ENCODE data around the gene CSTA. TPM values are rescaled to one million over a fixed set of nuclear protein-coding genes. Genes with fewer than 3 reads are reported as not detected.

The CSTA gene
- polyA plus RNA-seq, 1 donor from 2014 or later: not detected

GRCh38 chr3:122358703-122359032 lies 33.6 kb downstream of the CSTA start:
- Histone ChIP-seq H4K20me1 (ENCODE audit: insufficient read depth) (no peaks in the 10 kb centered on the region), H3K4me2 (ENCODE audit: low read length) (no peak overlapping the region), H3K9me2 (ENCODE audit: insufficient read depth, low read length) (no peaks in the 10 kb centered on the region), H3K4me3 (ENCODE audit: low read length) (no peak overlapping the region), H2AFZ (ENCODE audit: low read depth, low read length) (no peak overlapping the region), H3K79me2 (replicated peaks; ENCODE audit: insufficient read depth, low read length) (no peaks in the 10 kb centered on the region), H3K9me3 (ENCODE audit: low read length) (no peaks in the 10 kb centered on the region), H3K27me3 (ENCODE audit: insufficient read depth, low read depth, low read length) (no peaks in the 10 kb centered on the region), H3K9ac (ENCODE audit: low read length) (no peak overlapping the region), H3F3A (ENCODE audit: insufficient read depth, low read length, poor library complexity, severe bottlenecking) (no peaks in the 10 kb centered on the region), H3K36me3 (ENCODE audit: insufficient read depth, low read length) (no peaks in the 10 kb centered on the region), H3K27ac (ENCODE audit: low read length) (no peak overlapping the region)
- TF ChIP-seq POLR2AphosphoS5 (IDR thresholded peaks at IDR 0.05) (no peak), RAD21 (conservative IDR thresholded peaks at IDR 0.05) (no peak), EP300 (conservative IDR thresholded peaks at IDR 0.05; ENCODE audit: poor library complexity, severe bottlenecking) (no peak), TAF1 (IDR thresholded peaks at IDR 0.05; ENCODE audit: low read depth) (no peak), EZH2 (IDR thresholded peaks at IDR 0.05; ENCODE audit: borderline replicate concordance, insufficient read depth, low read length, poor library complexity, severe bottlenecking) (no peak), CTCF (IDR thresholded peaks at IDR 0.05; ENCODE audit: poor library complexity, severe bottlenecking) (no peak), SMC3 (conservative IDR thresholded peaks at IDR 0.05; ENCODE audit: poor library complexity) (no peak), MXI1 (conservative IDR thresholded peaks at IDR 0.05; ENCODE audit: poor library complexity, severe bottlenecking) (no peak)
- TF ChIP-seq, protein P1, sequence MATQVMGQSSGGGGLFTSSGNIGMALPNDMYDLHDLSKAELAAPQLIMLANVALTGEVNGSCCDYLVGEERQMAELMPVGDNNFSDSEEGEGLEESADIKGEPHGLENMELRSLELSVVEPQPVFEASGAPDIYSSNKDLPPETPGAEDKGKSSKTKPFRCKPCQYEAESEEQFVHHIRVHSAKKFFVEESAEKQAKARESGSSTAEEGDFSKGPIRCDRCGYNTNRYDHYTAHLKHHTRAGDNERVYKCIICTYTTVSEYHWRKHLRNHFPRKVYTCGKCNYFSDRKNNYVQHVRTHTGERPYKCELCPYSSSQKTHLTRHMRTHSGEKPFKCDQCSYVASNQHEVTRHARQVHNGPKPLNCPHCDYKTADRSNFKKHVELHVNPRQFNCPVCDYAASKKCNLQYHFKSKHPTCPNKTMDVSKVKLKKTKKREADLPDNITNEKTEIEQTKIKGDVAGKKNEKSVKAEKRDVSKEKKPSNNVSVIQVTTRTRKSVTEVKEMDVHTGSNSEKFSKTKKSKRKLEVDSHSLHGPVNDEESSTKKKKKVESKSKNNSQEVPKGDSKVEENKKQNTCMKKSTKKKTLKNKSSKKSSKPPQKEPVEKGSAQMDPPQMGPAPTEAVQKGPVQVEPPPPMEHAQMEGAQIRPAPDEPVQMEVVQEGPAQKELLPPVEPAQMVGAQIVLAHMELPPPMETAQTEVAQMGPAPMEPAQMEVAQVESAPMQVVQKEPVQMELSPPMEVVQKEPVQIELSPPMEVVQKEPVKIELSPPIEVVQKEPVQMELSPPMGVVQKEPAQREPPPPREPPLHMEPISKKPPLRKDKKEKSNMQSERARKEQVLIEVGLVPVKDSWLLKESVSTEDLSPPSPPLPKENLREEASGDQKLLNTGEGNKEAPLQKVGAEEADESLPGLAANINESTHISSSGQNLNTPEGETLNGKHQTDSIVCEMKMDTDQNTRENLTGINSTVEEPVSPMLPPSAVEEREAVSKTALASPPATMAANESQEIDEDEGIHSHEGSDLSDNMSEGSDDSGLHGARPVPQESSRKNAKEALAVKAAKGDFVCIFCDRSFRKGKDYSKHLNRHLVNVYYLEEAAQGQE (IDR thresholded peaks at IDR 0.05; ENCODE audit: borderline replicate concordance): no peak

GRCh38 chr3:122362026-122362425 lies 37.0 kb downstream of the CSTA start:
- H3K9ac ChIP-seq (ENCODE audit: low read length): no peak overlapping the region
- H3K27ac ChIP-seq (ENCODE audit: low read length): no peak overlapping the region
- TF ChIP-seq EZH2 (IDR thresholded peaks at IDR 0.05; ENCODE audit: borderline replicate concordance, insufficient read depth, low read length, poor library complexity, severe bottlenecking): no peak
- TF ChIP-seq SMC3 (conservative IDR thresholded peaks at IDR 0.05; ENCODE audit: poor library complexity): no peak
- TF ChIP-seq CTCF (IDR thresholded peaks at IDR 0.05; ENCODE audit: poor library complexity, severe bottlenecking): no peak
- TF ChIP-seq POLR2AphosphoS5 (IDR thresholded peaks at IDR 0.05): no peak
- no peak for TF ChIP-seq RAD21 (conservative IDR thresholded peaks at IDR 0.05)
- no peak for TF ChIP-seq TAF1 (IDR thresholded peaks at IDR 0.05; ENCODE audit: low read depth)
- TF ChIP-seq EP300 (conservative IDR thresholded peaks at IDR 0.05; ENCODE audit: poor library complexity, severe bottlenecking): no peak
- TF ChIP-seq, protein P1 (IDR thresholded peaks at IDR 0.05; ENCODE audit: borderline replicate concordance): no peak
- TF ChIP-seq MXI1 (conservative IDR thresholded peaks at IDR 0.05; ENCODE audit: poor library complexity, severe bottlenecking): no peak
- H2AFZ ChIP-seq (ENCODE audit: low read depth, low read length): no peak overlapping the region
- H3F3A ChIP-seq (ENCODE audit: insufficient read depth, low read length, poor library complexity, severe bottlenecking): no peaks in the 10 kb centered on the region
- no peaks in the 10 kb centered on the region for H3K9me3 ChIP-seq (ENCODE audit: low read length)
- no peaks in the 10 kb centered on the region for H3K9me2 ChIP-seq (ENCODE audit: insufficient read depth, low read length)
- H3K27me3 ChIP-seq (ENCODE audit: insufficient read depth, low read depth, low read length): no peaks in the 10 kb centered on the region
- H4K20me1 ChIP-seq (ENCODE audit: insufficient read depth): no peaks in the 10 kb centered on the region
- no peak overlapping the region for H3K4me2 ChIP-seq (ENCODE audit: low read length)
- no peaks in the 10 kb centered on the region for H3K79me2 ChIP-seq (replicated peaks; ENCODE audit: insufficient read depth, low read length)
- no peaks in the 10 kb centered on the region for H3K36me3 ChIP-seq (ENCODE audit: insufficient read depth, low read length)
- H3K4me3 ChIP-seq (ENCODE audit: low read length): no peak overlapping the region
